ENCODE data around the gene C5orf24.

C5orf24 gene

DNA sequence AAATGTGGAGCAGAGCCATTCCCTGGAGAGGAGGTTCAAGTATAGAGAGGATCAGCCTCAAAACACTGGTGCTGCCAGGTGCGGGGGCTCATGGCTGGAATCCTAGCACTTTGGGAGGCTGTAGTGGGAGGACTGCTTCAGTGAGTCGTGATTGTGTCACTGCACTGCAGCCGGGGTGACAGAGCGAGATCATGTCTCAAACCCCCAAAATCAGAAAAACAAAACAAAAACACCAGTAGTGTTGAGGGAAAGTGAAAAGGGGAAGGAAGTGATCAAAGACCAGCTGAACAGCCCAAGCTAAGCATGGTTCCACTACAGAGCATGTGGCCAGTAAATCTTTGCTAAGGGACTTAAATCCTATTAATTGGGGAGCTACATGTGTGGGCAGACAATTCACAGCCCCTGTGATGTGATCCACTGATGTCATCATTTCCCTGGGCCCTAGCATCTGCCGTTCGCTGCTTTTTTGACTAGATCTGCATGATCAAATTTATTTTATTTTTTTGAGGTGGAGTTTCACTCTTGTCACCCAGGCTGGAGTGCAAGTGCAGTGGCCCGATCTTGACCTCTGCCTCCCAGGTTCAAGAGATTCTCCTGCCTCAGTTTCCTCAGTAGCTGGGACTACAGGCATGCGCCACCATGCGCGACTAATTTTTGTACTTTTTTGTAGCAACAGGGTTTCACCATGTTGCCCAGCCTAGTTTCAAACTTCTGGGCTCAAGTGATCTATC, 56.5 kb downstream of the C5orf24 start:
- peak overlapping the region; percentile 94 for H3K27ac ChIP-seq (ENCODE audit: low read depth, low read length)
- no peaks in the 10 kb centered on the region for H3K9me3 ChIP-seq (ENCODE audit: control insufficient read depth, insufficient read depth, low read length)
- no peaks in the 10 kb centered on the region for H3K9me2 ChIP-seq (replicated peaks; ENCODE audit: control insufficient read depth, low read length)

DNA sequence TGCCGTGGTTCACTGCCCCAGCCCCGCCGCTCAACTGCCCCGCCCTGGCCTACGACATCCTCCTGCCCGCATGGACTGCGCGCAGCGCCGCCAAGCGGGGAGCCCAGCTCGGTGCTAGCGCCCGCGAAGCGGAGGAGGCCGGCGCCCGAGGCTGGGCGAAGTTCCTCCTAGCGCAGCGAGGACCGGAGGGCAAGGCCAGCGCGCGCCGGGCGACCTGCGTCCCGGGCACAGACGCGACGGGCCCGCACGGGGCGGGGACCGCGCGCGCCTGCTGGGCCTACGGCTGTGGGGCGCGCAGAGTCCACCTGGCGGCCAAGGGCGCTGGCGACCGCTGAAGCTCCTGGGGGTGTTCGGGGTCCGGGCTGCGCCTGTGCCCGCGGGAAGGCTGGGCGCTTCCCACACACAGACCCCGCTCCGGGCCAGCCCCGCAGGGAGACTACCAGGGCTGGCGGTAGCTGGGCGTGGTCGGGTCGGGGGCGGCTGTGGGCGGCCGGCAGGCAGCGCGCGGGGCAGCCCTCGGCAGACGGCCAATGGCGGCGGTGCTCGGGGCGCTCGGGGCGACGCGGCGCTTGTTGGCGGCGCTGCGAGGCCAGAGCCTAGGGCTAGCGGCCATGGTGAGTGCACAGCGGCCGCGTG, 59.0 kb downstream of the C5orf24 start, which contains the start of gene PCBD2:
PCBD2 (plus strand) TSS at position 522 of the 636 bp plus-strand sequence; CDS start at position 531, 9 bp downstream.
- Histone ChIP-seq H3K4me2 (ENCODE audit: low read length) (peak within 1 kb of the TSS; percentile 90), H3K27me3 (ENCODE audit: control insufficient read depth, low read length) (no peaks in the 10 kb centered on the region), H3K79me2 (ENCODE audit: control insufficient read depth, low read length) (peaks cover 32% of the 10 kb centered on the region), H3K4me1 (ENCODE audit: control insufficient read depth, low read length) (peaks cover 43% of the 10 kb centered on the region), H3K36me3 (ENCODE audit: control insufficient read depth, low read length) (peaks cover 35% of the 10 kb centered on the region), H4K20me1 (ENCODE audit: control insufficient read depth, insufficient read depth, low read depth, low read length) (no peaks in the 10 kb centered on the region), H3K27ac (ENCODE audit: low read depth, low read length) (peak within 1 kb of the TSS; percentile 94), H3K9me2 (replicated peaks; ENCODE audit: control insufficient read depth, low read length) (no peaks in the 10 kb centered on the region), H3K4me3 (ENCODE audit: low read length) (peak within 1 kb of the TSS; percentile 94), H3F3A (ENCODE audit: control insufficient read depth, insufficient read depth) (peaks cover 35% of the 10 kb centered on the region), H3K9me3 (ENCODE audit: control insufficient read depth, insufficient read depth, low read length) (no peaks in the 10 kb centered on the region)
- TF ChIP-seq EZH2phosphoT487 (IDR thresholded peaks at IDR 0.05; ENCODE audit: borderline replicate concordance, low read length), result no peak
- TF ChIP-seq, protein P1, sequence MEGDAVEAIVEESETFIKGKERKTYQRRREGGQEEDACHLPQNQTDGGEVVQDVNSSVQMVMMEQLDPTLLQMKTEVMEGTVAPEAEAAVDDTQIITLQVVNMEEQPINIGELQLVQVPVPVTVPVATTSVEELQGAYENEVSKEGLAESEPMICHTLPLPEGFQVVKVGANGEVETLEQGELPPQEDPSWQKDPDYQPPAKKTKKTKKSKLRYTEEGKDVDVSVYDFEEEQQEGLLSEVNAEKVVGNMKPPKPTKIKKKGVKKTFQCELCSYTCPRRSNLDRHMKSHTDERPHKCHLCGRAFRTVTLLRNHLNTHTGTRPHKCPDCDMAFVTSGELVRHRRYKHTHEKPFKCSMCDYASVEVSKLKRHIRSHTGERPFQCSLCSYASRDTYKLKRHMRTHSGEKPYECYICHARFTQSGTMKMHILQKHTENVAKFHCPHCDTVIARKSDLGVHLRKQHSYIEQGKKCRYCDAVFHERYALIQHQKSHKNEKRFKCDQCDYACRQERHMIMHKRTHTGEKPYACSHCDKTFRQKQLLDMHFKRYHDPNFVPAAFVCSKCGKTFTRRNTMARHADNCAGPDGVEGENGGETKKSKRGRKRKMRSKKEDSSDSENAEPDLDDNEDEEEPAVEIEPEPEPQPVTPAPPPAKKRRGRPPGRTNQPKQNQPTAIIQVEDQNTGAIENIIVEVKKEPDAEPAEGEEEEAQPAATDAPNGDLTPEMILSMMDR (IDR thresholded peaks at IDR 0.05; ENCODE audit: low read depth, low read length, poor library complexity, severe bottlenecking), result peak; percentile 81

More for the DNA sequence above, 56.5 kb downstream of the C5orf24 start:
- peak overlapping the region; percentile 59 for H3K4me3 ChIP-seq (ENCODE audit: low read length)
- H3K36me3 ChIP-seq (ENCODE audit: control insufficient read depth, low read length), result peaks cover 28% of the 10 kb centered on the region
- TF ChIP-seq, protein P1 (IDR thresholded peaks at IDR 0.05; ENCODE audit: low read depth, low read length, poor library complexity, severe bottlenecking), result no peak
- TF ChIP-seq EZH2phosphoT487 (IDR thresholded peaks at IDR 0.05; ENCODE audit: borderline replicate concordance, low read length), result no peak
- H3F3A ChIP-seq (ENCODE audit: control insufficient read depth, insufficient read depth), result peaks cover 43% of the 10 kb centered on the region
- H3K4me1 ChIP-seq (ENCODE audit: control insufficient read depth, low read length), result peaks cover 43% of the 10 kb centered on the region
- no peaks in the 10 kb centered on the region for H3K27me3 ChIP-seq (ENCODE audit: control insufficient read depth, low read length)
- no peaks in the 10 kb centered on the region for H4K20me1 ChIP-seq (ENCODE audit: control insufficient read depth, insufficient read depth, low read depth, low read length)
- peak overlapping the region; percentile 90 for H3K4me2 ChIP-seq (ENCODE audit: low read length)
- H3K79me2 ChIP-seq (ENCODE audit: control insufficient read depth, low read length), result peaks cover 17% of the 10 kb centered on the region

DNA sequence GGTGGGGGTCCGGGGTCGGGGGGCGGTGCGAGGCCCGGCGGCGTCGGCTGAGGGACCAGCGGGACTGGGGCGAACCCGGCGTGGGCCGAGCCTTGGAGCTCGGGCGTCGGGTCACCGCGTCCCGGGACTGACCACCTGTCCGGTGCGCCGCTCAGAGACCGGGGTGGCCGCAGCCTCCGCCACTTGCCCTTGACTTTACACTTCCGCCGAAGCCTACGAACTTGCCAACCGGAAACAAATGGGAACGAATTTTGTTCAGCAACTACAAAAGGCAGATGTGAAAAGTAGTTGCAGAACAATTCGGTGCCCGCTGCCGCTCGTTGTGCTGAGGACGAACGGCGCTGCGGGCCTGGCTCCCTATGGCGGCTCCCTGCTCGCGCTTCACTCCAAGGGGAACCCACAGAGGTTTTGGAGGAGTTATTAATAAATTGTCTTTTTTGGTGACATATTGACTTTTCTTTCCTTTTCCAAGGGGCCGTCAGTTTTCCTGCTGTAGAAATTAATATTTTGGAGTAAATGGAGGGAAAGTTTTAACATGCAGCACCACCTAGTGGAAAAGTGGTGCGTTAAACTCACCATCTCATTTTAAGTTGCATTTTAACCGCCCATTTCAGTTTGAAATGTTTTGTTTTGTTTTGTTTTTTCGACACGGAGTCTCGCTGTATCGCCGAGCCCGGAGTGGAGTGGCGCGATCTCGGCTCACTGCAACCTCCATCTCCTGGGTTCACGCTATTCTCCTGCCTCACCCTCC, 59.7 kb downstream of the C5orf24 start:
- H4K20me1 ChIP-seq (ENCODE audit: control insufficient read depth, insufficient read depth, low read depth, low read length), result no peaks in the 10 kb centered on the region
- TF ChIP-seq, protein P1 (IDR thresholded peaks at IDR 0.05; ENCODE audit: low read depth, low read length, poor library complexity, severe bottlenecking), result peak; percentile 81
- TF ChIP-seq EZH2phosphoT487 (IDR thresholded peaks at IDR 0.05; ENCODE audit: borderline replicate concordance, low read length), result no peak

More for the DNA sequence above, 59.7 kb downstream of the C5orf24 start:
- H3K9me2 ChIP-seq (replicated peaks; ENCODE audit: control insufficient read depth, low read length), result no peaks in the 10 kb centered on the region
- no peaks in the 10 kb centered on the region for H3K9me3 ChIP-seq (ENCODE audit: control insufficient read depth, insufficient read depth, low read length)
- peak overlapping the region; percentile 90 for H3K4me2 ChIP-seq (ENCODE audit: low read length)
- H3F3A ChIP-seq (ENCODE audit: control insufficient read depth, insufficient read depth), result peaks cover 30% of the 10 kb centered on the region
- H3K79me2 ChIP-seq (ENCODE audit: control insufficient read depth, low read length), result peaks cover 32% of the 10 kb centered on the region
- H3K36me3 ChIP-seq (ENCODE audit: control insufficient read depth, low read length), result peaks cover 36% of the 10 kb centered on the region
- peaks cover 43% of the 10 kb centered on the region for H3K4me1 ChIP-seq (ENCODE audit: control insufficient read depth, low read length)
- H3K27me3 ChIP-seq (ENCODE audit: control insufficient read depth, low read length), result no peaks in the 10 kb centered on the region
- H3K27ac ChIP-seq (ENCODE audit: low read depth, low read length), result peak overlapping the region; percentile 94
- peak overlapping the region; percentile 94 for H3K4me3 ChIP-seq (ENCODE audit: low read length)

Data from DOHH2 (cell line).